Activated T-helper 1 cell treated with anti-CD3 and anti-CD28 coated beads, Interleukin-12 subunit alpha, Interleukin-12 subunit beta, Interleukin-2, Interleukin-4 antibody, amounts not matched to agents 30 ng/mL and 10 ng/mL and 1 ng/mL, durations not matched to agents 14 hours and 24 hours and 36 hours (primary cell): ENCODE data around the gene ACMSD. TPM values are rescaled to one million over a fixed set of nuclear protein-coding genes. Genes with fewer than 3 reads are reported as not detected.

Experiments used
- DNase-seq: peaks from one replicate; pipeline ENCODE4 v3.0.0; 2021; ENCODE audit warnings: low spot score
- H3K27ac Mint-ChIP-seq: one replicate; pipeline ENCODE4 v1.8.0; 2021; ENCODE audit warnings: mild to moderate bottlenecking, mixed read lengths
- H3K27me3 Mint-ChIP-seq: one replicate; pipeline ENCODE4 v1.8.0; 2022; ENCODE audit warnings: mild to moderate bottlenecking, moderate library complexity, mixed read lengths; ENCODE audit not compliant: insufficient read depth
- H3K36me3 Mint-ChIP-seq: one replicate; pipeline ENCODE4 v1.8.0; 2021; ENCODE audit warnings: low read depth, mixed read lengths
- H3K4me1 Mint-ChIP-seq: one replicate; pipeline ENCODE4 v1.8.0; 2021; ENCODE audit warnings: low read depth, mixed read lengths
- H3K4me3 Mint-ChIP-seq: one replicate; pipeline ENCODE4 v1.8.0; 2021; ENCODE audit warnings: mild to moderate bottlenecking, moderate library complexity, mixed read lengths
- H3K9me3 Mint-ChIP-seq: one replicate; pipeline ENCODE4 v1.8.0; 2021; ENCODE audit warnings: mixed read lengths
- intact Hi-C: fragments of 100-400 bp; cut with micrococcal nuclease; formaldehyde crosslinking; loops from one replicate; pipeline ENCODE4 v1.15.1; 2024
- total RNA-seq: library from RNA; stranded (reverse); gene quantifications from 2 replicates; pipeline ENCODE4 v1.2.3, GENCODE V29; 2022

ACMSD gene
- total RNA-seq, 1 donor from 2014 or later: not detected

DNA sequence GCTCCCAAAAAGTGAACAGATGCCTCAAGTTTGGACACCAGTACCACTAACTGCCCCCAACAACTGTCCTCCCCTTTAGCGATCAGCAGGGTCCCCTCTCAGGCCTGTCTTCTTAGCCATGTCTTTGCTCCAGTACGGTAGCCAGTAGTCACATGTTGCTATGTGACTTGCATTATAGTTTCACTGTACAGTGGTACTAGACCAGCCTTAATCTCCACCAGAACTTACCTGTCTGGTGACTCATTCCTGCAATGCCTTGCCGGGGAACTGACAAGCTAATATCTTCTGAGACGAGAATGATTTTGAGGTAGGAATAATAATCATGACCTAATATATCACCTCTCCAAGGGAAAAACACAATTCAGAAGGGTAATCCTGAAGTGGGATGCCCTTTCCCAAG is 23.7 kb downstream of the ACMSD start:
- Mint-ChIP-seq H3K9me3 (no peaks in the 10 kb centered on the region), H3K27me3 (peaks cover 2% of the 10 kb centered on the region), H3K27ac (no peak overlapping the region), H3K4me3 (no peak overlapping the region), H3K4me1 (no peaks in the 10 kb centered on the region), H3K36me3 (no peaks in the 10 kb centered on the region)
- intact Hi-C loops: no loop called here
- no peak for DNase-seq

DNA sequence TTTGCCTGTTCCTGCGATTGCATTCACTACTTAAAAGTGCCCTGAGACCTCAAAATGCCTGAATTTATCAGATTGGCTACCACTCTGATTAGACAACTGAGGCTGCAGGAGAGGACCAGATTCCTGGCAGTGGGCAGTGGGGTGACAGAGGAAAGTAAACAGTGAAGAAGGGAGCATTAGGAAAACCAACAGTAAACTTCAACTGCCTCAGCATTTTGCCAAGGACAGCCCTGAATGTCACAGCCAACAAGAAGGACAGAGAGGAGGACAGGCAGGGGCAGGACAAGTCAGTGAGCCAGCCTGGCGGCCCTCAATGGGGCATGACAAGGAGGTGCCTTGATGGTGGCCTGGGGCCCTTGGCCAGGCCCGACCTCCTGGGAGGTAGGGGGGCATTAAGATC is 24.3 kb downstream of the ACMSD start:
- H3K4me3 Mint-ChIP-seq: no peak overlapping the region
- H3K9me3 Mint-ChIP-seq: no peaks in the 10 kb centered on the region
- intact Hi-C loops: no loop called here
- no peak for DNase-seq
- no peak overlapping the region for H3K27ac Mint-ChIP-seq
- no peaks in the 10 kb centered on the region for H3K4me1 Mint-ChIP-seq
- H3K27me3 Mint-ChIP-seq: peaks cover 2% of the 10 kb centered on the region
- H3K36me3 Mint-ChIP-seq: no peaks in the 10 kb centered on the region

DNA sequence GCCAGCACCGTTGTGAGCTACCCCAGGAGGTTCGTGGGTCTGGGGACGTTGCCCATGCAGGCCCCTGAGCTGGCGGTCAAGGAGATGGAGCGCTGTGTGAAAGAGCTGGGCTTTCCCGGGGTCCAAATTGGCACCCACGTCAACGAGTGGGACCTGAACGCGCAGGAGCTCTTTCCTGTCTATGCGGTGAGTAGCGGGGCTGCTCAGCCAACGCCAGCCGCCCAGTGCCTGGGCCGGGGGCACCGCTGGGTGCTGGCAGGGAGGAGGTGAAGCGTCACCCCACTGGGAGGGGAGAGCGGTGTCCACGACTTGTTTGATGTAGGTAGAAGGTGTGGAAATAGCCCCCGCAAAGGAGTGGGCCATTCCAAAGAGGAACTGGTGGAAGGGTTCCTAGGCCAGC is 25.0 kb downstream of the ACMSD start:
- no peaks in the 10 kb centered on the region for H3K4me1 Mint-ChIP-seq
- H3K4me3 Mint-ChIP-seq: no peak overlapping the region
- no peak overlapping the region for H3K27ac Mint-ChIP-seq
- H3K9me3 Mint-ChIP-seq: no peaks in the 10 kb centered on the region
- intact Hi-C loops: no loop called here
- peaks cover 2% of the 10 kb centered on the region for H3K27me3 Mint-ChIP-seq
- DNase-seq: no peak
- H3K36me3 Mint-ChIP-seq: no peaks in the 10 kb centered on the region

DNA sequence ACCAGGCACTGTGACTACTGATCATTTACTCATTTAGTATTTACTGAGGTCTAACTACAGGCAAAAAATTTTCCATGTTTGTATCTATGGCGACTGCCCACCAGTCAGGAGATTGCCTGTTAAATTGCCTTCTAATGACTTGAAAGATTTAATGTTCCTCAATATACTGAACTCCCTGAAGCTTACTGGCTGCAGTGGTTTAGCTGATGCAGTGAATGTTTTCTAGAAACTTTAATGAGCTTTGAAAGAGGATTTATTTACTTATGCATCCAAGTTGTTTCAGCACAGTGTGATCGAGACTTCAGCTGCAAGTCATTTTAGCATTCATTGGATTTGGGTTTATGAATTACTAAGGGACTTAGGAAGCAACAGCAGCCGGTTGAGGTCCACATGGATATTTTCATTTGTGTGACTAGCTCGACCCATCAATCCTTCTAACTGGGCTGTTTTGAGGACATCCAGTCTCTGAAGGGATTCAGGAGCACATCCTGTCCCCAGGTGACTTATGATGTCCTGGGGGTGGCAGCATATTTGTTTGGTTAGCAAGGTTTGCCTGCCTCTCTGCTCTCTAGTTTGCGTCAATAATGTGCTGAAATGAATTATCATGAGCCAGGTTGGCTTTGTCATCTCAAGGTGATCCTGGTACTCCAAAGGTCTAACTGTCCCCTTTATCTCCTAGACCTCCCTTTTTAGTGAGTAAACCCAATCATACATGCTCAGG is 26.8 kb downstream of the ACMSD start:
- no peaks in the 10 kb centered on the region for H3K9me3 Mint-ChIP-seq
- no peaks in the 10 kb centered on the region for H3K36me3 Mint-ChIP-seq
- no peak overlapping the region for H3K4me3 Mint-ChIP-seq
- H3K4me1 Mint-ChIP-seq: no peaks in the 10 kb centered on the region
- H3K27me3 Mint-ChIP-seq: peaks cover under 1% of the 10 kb centered on the region
- intact Hi-C loops: no loop called here
- no peak overlapping the region for H3K27ac Mint-ChIP-seq
- DNase-seq: no peak

DNA sequence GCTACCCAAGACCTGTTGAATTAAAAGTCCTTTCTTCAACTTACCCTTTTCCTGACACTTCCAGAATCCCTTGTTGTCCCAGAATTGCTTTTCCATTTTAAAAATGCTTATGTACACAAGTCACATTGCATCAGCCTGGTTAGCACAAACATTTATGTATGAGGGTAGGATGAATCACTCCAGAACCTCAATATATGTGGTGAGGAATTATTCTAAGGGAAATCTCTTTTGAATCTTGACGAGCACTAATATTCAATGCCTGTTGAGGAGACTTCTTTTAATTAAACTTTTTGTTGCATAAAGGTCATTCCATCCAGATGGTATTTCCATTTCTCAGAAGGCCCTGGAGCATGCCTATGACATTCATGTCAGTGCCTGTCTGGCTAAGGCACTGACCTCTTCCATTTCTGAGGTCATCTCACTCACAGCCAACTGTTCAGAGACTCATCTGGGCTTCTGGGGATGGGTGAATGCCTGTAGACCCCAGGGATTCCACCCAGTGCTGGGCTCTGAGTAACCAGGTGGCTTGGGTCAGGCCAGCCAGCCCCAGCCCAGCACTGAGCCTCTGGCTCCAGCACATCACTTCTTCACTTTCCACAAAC is 28.2 kb downstream of the ACMSD start:
- no peak overlapping the region for H3K4me3 Mint-ChIP-seq

DNA sequence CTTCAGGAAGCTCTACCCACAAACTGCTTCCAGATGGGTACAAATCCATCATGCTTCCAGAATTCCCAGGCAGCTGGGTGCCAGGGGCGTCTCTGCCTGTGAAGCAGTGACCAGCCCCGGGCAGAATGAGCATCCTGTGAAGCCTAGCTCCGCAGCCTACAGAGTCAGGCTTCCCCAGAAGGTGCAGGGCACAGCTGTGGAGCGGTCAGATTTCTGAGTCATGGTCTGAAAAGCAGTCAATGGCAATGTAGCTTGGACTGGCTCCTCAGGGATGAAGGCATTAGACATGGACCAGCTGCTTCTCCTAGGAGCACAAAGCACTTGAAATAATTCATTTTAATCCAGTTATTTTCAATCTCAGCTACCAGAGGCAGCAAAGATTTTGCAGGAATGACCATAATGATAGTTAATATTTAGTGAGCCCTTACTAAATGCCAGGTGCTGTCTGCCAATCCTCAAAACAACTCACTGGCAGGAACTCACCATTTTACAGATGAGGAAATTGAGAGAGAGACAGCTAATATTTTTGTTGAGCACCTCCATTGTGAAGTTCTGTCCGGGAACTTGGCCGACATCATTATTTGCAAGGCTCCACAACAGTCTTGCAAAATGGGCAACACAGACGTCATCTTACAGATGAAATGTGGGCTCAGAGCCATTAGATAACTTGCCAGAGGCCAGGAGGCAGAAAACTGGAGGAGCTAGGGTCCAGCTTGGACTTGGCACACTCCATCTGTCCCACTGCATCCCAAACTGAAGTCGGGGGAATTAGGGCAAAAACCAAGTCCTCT is 31.7 kb downstream of the ACMSD start:
- no peaks in the 10 kb centered on the region for H3K27me3 Mint-ChIP-seq
- H3K27ac Mint-ChIP-seq: no peak overlapping the region
- H3K4me3 Mint-ChIP-seq: no peak overlapping the region
- no peaks in the 10 kb centered on the region for H3K9me3 Mint-ChIP-seq
- H3K4me1 Mint-ChIP-seq: no peaks in the 10 kb centered on the region
- no peak for DNase-seq
- intact Hi-C loops: no loop called here
- H3K36me3 Mint-ChIP-seq: no peaks in the 10 kb centered on the region

More for the DNA sequence above, 28.2 kb downstream of the ACMSD start:
- intact Hi-C loops: no loop called here
- Mint-ChIP-seq H3K9me3 (no peaks in the 10 kb centered on the region), H3K27ac (no peak overlapping the region), H3K4me1 (no peaks in the 10 kb centered on the region), H3K27me3 (no peaks in the 10 kb centered on the region), H3K36me3 (no peaks in the 10 kb centered on the region)
- no peak for DNase-seq

DNA sequence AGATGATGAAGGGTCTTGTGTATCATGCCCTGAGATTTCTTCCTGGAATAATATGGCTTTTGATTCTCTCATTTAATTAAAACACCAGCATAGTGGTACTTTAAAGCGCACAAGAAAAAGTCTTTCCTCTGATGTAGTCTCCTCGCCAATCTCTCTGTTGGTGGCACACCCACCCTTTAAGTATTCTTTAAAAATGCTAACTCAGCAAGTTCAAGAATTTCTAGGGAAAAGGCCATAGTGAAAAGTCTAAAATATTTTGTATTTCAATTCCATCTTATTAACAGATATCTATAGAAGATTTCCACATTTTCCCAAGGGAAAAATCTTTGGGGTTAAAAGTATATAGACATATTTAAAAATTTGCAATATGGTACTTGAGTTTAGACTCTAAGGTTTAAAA is 34.7 kb downstream of the ACMSD start:
- no peak overlapping the region for H3K27ac Mint-ChIP-seq
- H3K4me3 Mint-ChIP-seq: no peak overlapping the region
- H3K4me1 Mint-ChIP-seq: no peaks in the 10 kb centered on the region
- no peaks in the 10 kb centered on the region for H3K27me3 Mint-ChIP-seq
- intact Hi-C loops: no loop called here
- no peak for DNase-seq
- no peaks in the 10 kb centered on the region for H3K36me3 Mint-ChIP-seq
- no peaks in the 10 kb centered on the region for H3K9me3 Mint-ChIP-seq

DNA sequence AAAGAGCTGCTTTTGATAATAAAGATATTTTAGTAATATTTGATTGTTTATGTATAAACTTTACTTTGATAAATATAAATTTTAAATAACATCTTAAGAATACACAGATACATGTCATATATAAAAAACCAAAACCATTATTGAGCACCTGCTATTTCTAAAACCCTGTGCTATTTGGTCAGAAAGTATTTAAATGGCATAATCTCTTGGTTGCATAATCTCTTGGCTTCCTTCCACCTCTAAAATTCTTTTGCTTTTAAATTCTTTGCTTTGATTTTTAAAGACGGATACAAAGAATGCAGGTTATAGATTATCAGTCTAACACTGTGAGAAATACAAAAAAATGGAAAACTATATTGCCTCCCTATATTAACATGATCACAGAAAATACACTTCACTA is 36.9 kb downstream of the ACMSD start:
- no peaks in the 10 kb centered on the region for H3K4me1 Mint-ChIP-seq
- intact Hi-C loops: no loop called here
- H3K27ac Mint-ChIP-seq: no peak overlapping the region
- no peaks in the 10 kb centered on the region for H3K27me3 Mint-ChIP-seq
- no peak for DNase-seq
- H3K9me3 Mint-ChIP-seq: no peaks in the 10 kb centered on the region
- H3K4me3 Mint-ChIP-seq: no peak overlapping the region
- no peaks in the 10 kb centered on the region for H3K36me3 Mint-ChIP-seq

DNA sequence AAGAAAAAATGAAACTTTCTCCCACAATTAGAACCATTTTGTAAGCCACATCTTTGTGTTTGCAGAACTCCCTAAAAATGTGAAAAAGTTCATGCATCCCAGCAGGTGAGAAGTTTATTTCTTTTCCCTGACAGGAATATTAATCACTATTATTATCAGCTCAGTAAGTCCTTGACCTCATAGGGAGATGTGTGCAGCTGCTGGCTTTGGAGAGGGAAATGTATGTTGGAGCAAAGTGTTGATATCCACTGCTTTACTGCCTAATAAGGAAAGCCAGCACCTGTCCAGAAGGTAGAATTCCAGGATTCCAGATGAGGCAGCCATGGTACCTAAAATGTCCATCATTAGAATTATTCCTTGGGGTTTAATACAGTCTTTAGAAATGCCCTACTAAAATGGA is 44.4 kb downstream of the ACMSD start:
- intact Hi-C loops: no loop called here
- Mint-ChIP-seq H3K27me3 (no peaks in the 10 kb centered on the region), H3K4me1 (no peaks in the 10 kb centered on the region), H3K9me3 (no peaks in the 10 kb centered on the region), H3K4me3 (no peak overlapping the region), H3K27ac (no peak overlapping the region), H3K36me3 (no peaks in the 10 kb centered on the region)
- DNase-seq: no peak

DNA sequence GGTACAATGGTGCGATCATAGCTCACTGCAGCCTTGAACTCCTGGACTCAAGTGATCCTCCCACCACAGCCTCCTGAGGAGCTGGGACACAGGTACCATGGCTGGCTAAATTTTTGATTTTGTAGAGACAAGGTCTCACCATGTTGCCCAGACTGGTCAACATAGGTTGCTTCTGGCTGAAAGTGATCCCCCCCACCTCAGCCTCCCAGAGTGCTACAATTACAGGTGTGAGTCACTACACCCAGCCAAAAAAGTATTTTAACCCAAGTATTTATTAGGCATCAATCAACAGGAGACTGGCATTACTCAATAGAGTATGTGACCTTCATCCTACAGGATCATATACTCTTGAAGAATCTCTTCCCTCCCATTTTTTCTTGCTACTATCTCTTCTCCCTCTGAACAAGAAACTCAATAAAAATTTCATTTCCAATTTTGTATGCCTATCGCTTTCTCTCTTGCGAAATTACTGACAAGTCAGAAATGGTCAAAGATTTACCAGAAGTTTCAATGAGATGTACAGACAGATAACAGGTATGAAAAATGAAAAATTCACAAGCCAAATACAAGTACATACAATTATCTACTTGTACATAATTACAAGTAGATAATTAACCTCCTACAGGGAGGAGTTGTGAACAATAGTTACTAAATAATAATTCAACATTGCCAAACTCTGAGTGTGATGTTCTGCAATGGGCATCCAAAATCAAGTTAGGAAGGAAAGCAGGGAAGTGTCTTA is 45.3 kb downstream of the ACMSD start:
- intact Hi-C loops: no loop called here
- H3K36me3 Mint-ChIP-seq: no peaks in the 10 kb centered on the region
- H3K27ac Mint-ChIP-seq: no peak overlapping the region
- H3K4me1 Mint-ChIP-seq: no peaks in the 10 kb centered on the region
- DNase-seq: no peak
- H3K27me3 Mint-ChIP-seq: no peaks in the 10 kb centered on the region
- H3K4me3 Mint-ChIP-seq: no peak overlapping the region
- H3K9me3 Mint-ChIP-seq: no peaks in the 10 kb centered on the region

DNA sequence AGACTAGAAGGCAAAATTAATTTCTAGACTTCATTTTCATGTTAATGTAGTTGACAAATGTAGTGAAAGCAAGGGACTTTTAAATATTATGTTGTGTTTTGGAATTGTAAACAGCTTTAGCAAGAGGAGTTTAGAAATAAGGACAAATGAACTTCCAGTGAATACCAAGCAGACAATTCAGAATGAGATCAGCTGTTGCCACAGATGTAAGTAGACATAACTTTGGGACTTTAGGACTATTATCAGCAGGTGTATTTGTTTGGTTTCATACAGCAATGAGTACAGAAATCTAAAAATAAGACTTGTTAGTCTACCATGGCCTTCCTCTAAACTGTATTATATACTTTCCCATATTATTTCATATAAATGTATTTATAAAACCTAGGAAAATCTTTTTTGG is 46.0 kb downstream of the ACMSD start:
- Mint-ChIP-seq H3K4me1 (no peaks in the 10 kb centered on the region), H3K36me3 (no peaks in the 10 kb centered on the region), H3K27me3 (peaks cover 5% of the 10 kb centered on the region), H3K9me3 (no peaks in the 10 kb centered on the region), H3K4me3 (no peak overlapping the region), H3K27ac (no peak overlapping the region)
- intact Hi-C loops: no loop called here
- DNase-seq: no peak

DNA sequence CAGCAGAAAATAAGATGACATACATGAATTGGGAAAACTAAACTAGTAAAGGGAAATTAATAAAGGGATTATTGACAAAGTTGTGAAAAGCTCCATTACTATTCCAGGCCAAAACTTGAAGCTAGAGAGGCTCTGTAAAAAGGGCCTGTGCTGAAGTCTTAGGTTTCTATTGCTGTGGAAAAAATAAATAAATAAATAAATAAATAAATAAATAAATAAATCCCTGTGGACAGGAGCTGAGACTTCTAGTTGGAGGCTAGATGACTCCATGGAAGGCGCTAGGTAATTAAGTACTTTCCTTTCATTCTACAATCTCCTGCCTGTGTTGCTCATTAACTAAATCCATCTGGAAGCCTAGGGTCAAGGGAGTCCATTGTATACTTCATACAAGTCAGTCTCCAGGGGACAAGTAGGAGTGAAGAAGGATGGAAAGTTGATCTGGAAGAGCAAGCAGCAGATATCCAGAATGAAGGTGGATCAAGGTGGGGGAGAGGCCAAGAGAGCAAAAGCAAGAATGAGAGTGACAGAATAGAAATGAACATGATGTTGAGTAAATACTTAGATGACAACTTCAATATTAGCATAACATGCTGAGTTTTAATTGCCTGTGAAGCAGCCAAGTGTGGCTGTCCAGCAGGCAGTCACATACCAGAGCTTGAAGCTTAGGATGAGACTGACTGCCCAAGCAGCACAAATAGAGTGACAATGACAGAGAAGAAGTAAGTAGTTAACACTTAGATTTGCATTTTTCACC is 54.0 kb downstream of the ACMSD start:
- intact Hi-C loops: no loop called here
- Mint-ChIP-seq H3K4me3 (no peak overlapping the region), H3K27ac (no peak overlapping the region), H3K36me3 (no peaks in the 10 kb centered on the region), H3K9me3 (no peaks in the 10 kb centered on the region), H3K4me1 (no peaks in the 10 kb centered on the region), H3K27me3 (peaks cover 18% of the 10 kb centered on the region)
- no peak for DNase-seq
